ENCODE measurements around the gene SNX27.

DNA sequence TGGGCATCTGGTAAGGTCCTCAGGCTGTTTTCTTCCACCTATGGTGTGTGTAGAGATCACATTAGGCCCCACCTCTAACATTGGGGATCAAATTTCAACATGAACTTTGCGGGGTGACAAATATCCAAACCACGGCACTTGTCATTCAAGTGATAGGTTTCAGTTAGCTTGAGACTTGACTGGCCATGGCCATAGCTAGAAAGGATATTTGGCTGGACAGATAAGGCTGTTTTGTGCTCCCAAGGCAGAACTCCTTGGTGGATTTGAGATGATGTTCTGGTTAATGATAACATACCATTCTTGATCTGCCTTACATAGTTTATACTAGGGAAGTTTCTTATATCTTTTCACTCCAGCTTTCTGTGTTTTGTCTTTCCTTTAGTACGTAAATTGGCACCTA lies 56.2 kb downstream of the SNX27 start:
- TF ChIP-seq, protein P1, sequence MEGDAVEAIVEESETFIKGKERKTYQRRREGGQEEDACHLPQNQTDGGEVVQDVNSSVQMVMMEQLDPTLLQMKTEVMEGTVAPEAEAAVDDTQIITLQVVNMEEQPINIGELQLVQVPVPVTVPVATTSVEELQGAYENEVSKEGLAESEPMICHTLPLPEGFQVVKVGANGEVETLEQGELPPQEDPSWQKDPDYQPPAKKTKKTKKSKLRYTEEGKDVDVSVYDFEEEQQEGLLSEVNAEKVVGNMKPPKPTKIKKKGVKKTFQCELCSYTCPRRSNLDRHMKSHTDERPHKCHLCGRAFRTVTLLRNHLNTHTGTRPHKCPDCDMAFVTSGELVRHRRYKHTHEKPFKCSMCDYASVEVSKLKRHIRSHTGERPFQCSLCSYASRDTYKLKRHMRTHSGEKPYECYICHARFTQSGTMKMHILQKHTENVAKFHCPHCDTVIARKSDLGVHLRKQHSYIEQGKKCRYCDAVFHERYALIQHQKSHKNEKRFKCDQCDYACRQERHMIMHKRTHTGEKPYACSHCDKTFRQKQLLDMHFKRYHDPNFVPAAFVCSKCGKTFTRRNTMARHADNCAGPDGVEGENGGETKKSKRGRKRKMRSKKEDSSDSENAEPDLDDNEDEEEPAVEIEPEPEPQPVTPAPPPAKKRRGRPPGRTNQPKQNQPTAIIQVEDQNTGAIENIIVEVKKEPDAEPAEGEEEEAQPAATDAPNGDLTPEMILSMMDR (IDR thresholded peaks at IDR 0.05 in 2 of 3, conservative IDR thresholded peaks at IDR 0.05 in 1 of 3; ENCODE audit: control insufficient read depth in 2 of 3, extremely low read depth in 1 of 3, insufficient read depth in 1 of 3, low read depth in 3 of 3, low read length in 3 of 3), result no peak
- TF ChIP-seq MXI1 (IDR thresholded peaks at IDR 0.05; ENCODE audit: low read depth, low read length) (no peak), RFX5 (IDR thresholded peaks at IDR 0.05; ENCODE audit: low read depth, low read length) (no peak), TAF1 (IDR thresholded peaks at IDR 0.05; ENCODE audit: borderline replicate concordance, low read depth, low read length) (no peak), KLF5 (IDR thresholded peaks at IDR 0.05; ENCODE audit: partially characterized antibody) (no peak)
- TF ChIP-seq, protein P2, sequence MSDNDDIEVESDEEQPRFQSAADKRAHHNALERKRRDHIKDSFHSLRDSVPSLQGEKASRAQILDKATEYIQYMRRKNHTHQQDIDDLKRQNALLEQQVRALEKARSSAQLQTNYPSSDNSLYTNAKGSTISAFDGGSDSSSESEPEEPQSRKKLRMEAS (IDR thresholded peaks at IDR 0.05; ENCODE audit: low read depth, low read length), result no peak
- TF ChIP-seq, protein P3, sequence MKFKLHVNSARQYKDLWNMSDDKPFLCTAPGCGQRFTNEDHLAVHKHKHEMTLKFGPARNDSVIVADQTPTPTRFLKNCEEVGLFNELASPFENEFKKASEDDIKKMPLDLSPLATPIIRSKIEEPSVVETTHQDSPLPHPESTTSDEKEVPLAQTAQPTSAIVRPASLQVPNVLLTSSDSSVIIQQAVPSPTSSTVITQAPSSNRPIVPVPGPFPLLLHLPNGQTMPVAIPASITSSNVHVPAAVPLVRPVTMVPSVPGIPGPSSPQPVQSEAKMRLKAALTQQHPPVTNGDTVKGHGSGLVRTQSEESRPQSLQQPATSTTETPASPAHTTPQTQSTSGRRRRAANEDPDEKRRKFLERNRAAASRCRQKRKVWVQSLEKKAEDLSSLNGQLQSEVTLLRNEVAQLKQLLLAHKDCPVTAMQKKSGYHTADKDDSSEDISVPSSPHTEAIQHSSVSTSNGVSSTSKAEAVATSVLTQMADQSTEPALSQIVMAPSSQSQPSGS (IDR thresholded peaks at IDR 0.05; ENCODE audit: low read length), result no peak
- TF ChIP-seq, protein P4, sequence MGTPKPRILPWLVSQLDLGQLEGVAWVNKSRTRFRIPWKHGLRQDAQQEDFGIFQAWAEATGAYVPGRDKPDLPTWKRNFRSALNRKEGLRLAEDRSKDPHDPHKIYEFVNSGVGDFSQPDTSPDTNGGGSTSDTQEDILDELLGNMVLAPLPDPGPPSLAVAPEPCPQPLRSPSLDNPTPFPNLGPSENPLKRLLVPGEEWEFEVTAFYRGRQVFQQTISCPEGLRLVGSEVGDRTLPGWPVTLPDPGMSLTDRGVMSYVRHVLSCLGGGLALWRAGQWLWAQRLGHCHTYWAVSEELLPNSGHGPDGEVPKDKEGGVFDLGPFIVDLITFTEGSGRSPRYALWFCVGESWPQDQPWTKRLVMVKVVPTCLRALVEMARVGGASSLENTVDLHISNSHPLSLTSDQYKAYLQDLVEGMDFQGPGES (IDR thresholded peaks at IDR 0.05), result no peak
